Rectal smooth muscle tissue (tissue), 1 donor: ENCODE results near the gene NUMB.

ENCODE experiments used
- H3K27ac ChIP-seq: one replicate; pipeline ENCODE4 v1.7.0; 2013; ENCODE audit warnings: low read depth, low read length, inconsistent platforms
- H3K27me3 ChIP-seq: one replicate; pipeline ENCODE4 v1.7.0; 2013; ENCODE audit warnings: low read length; ENCODE audit not compliant: control insufficient read depth, insufficient read depth
- H3K36me3 ChIP-seq: one replicate; pipeline ENCODE4 v1.7.0; 2013; ENCODE audit warnings: low read length; ENCODE audit not compliant: control insufficient read depth, insufficient read depth
- H3K4me1 ChIP-seq: one replicate; pipeline ENCODE4 v1.7.0; 2013; ENCODE audit warnings: low read length; ENCODE audit not compliant: control insufficient read depth, insufficient read depth
- H3K4me3 ChIP-seq: one replicate; pipeline ENCODE4 v1.7.0; 2013; ENCODE audit warnings: low read length
- H3K9ac ChIP-seq: one replicate; pipeline ENCODE4 v1.7.0; 2013; ENCODE audit warnings: low read length

The NUMB gene

GRCh38 chr14:73476451-73476931 is 18.1 kb upstream of the NUMB start:
- Histone ChIP-seq H3K4me1 (no peaks in the 10 kb centered on the region), H3K9ac (no peak overlapping the region), H3K36me3 (no peaks in the 10 kb centered on the region), H3K27ac (no peak overlapping the region), H3K27me3 (no peaks in the 10 kb centered on the region), H3K4me3 (no peak overlapping the region)

GRCh38 chr14:73474952-73475351 is 16.6 kb upstream of the NUMB start:
- Histone ChIP-seq H3K4me3 (no peak overlapping the region), H3K36me3 (no peaks in the 10 kb centered on the region), H3K9ac (no peak overlapping the region), H3K27me3 (no peaks in the 10 kb centered on the region), H3K27ac (no peak overlapping the region), H3K4me1 (no peaks in the 10 kb centered on the region)

GRCh38 chr14:73472185-73473114 is 14.1 kb upstream of the NUMB start:
- H3K9ac ChIP-seq = no peak overlapping the region
- H3K4me3 ChIP-seq = no peak overlapping the region
- H3K36me3 ChIP-seq = no peaks in the 10 kb centered on the region
- H3K27me3 ChIP-seq = no peaks in the 10 kb centered on the region
- H3K4me1 ChIP-seq = no peaks in the 10 kb centered on the region
- no peak overlapping the region for H3K27ac ChIP-seq

- H3K27ac ChIP-seq = no peak overlapping the region
- H3K27me3 ChIP-seq = no peaks in the 10 kb centered on the region
- no peaks in the 10 kb centered on the region for H3K4me1 ChIP-seq
- no peak overlapping the region for H3K9ac ChIP-seq
- no peaks in the 10 kb centered on the region for H3K36me3 ChIP-seq
- H3K4me3 ChIP-seq = no peak overlapping the region
Measured at GRCh38 chr14:73471582-73472184, 13.3 kb upstream of the NUMB start.

- Histone ChIP-seq H3K4me3 (no peak overlapping the region), H3K27me3 (no peaks in the 10 kb centered on the region), H3K4me1 (no peaks in the 10 kb centered on the region), H3K27ac (no peak overlapping the region), H3K9ac (no peak overlapping the region), H3K36me3 (no peaks in the 10 kb centered on the region)
Measured at GRCh38 chr14:73468828-73469375, 10.6 kb upstream of the NUMB start.

GRCh38 chr14:73467800-73468199 is 9.5 kb upstream of the NUMB start:
- no peaks in the 10 kb centered on the region for H3K27me3 ChIP-seq
- no peak overlapping the region for H3K27ac ChIP-seq
- H3K9ac ChIP-seq = no peak overlapping the region
- no peaks in the 10 kb centered on the region for H3K36me3 ChIP-seq
- H3K4me1 ChIP-seq = peaks cover 2% of the 10 kb centered on the region
- H3K4me3 ChIP-seq = no peak overlapping the region

GRCh38 chr14:73467377-73467776 is 9.0 kb upstream of the NUMB start:
- Histone ChIP-seq H3K36me3 (no peaks in the 10 kb centered on the region), H3K27ac (no peak overlapping the region), H3K4me1 (peaks cover 6% of the 10 kb centered on the region), H3K4me3 (no peak overlapping the region), H3K27me3 (no peaks in the 10 kb centered on the region), H3K9ac (no peak overlapping the region)

- no peak overlapping the region for H3K9ac ChIP-seq
- no peak overlapping the region for H3K27ac ChIP-seq
- no peaks in the 10 kb centered on the region for H3K36me3 ChIP-seq
- H3K27me3 ChIP-seq = no peaks in the 10 kb centered on the region
- H3K4me1 ChIP-seq = peaks cover 11% of the 10 kb centered on the region
- H3K4me3 ChIP-seq = no peak overlapping the region
Measured at GRCh38 chr14:73466861-73467260, 8.5 kb upstream of the NUMB start.

GRCh38 chr14:73465823-73466532 is 7.6 kb upstream of the NUMB start:
- H3K9ac ChIP-seq = no peak overlapping the region
- peak overlapping the region; percentile 62 for H3K27ac ChIP-seq
- H3K4me1 ChIP-seq = peaks cover 13% of the 10 kb centered on the region
- H3K4me3 ChIP-seq = no peak overlapping the region
- H3K36me3 ChIP-seq = no peaks in the 10 kb centered on the region
- H3K27me3 ChIP-seq = no peaks in the 10 kb centered on the region

GRCh38 chr14:73463411-73463810 is 5.1 kb upstream of the NUMB start:
- peaks cover 20% of the 10 kb centered on the region for H3K4me1 ChIP-seq

GRCh38 chr14:73462815-73463214 is 4.5 kb upstream of the NUMB start:
- Histone ChIP-seq H3K27ac (peak overlapping the region; percentile 70), H3K4me1 (peaks cover 20% of the 10 kb centered on the region), H3K36me3 (no peaks in the 10 kb centered on the region), H3K27me3 (no peaks in the 10 kb centered on the region), H3K9ac (no peak overlapping the region), H3K4me3 (peak overlapping the region; percentile 46)

More at GRCh38 chr14:73463411-73463810, 5.1 kb upstream of the NUMB start:
- H3K36me3 ChIP-seq = no peaks in the 10 kb centered on the region
- no peak overlapping the region for H3K9ac ChIP-seq
- peak overlapping the region; percentile 14 for H3K4me3 ChIP-seq
- H3K27ac ChIP-seq = no peak overlapping the region
- no peaks in the 10 kb centered on the region for H3K27me3 ChIP-seq
